H9 (cell line): ENCODE data around the gene PTPRN2. TPM values are rescaled to one million over a fixed set of nuclear protein-coding genes. Genes with fewer than 3 reads are reported as not detected.

Experiments
- DNase-seq: peaks from one replicate; pipeline ENCODE4 v3.0.0-alpha.2; 2017
- H2AFZ ChIP-seq: one replicate; pipeline ENCODE4 v1.6.1; 2013; ENCODE audit warnings: mild to moderate bottlenecking, low read length, control low read depth, moderate library complexity
- H2AK5ac ChIP-seq: 2 replicates; pipeline ENCODE4 v1.6.1; 2013; ENCODE audit warnings: low read length, control low read depth, mixed read lengths; ENCODE audit not compliant: insufficient read length
- H2BK120ac ChIP-seq: one replicate; pipeline ENCODE4 v1.6.1; 2013; ENCODE audit warnings: low read depth, mild to moderate bottlenecking, low read length, control low read depth, inconsistent platforms; ENCODE audit not compliant: poor library complexity, severe bottlenecking
- H2BK12ac ChIP-seq: 2 replicates; pipeline ENCODE4 v1.6.1; 2013; ENCODE audit warnings: low read length, control low read depth, mixed read lengths, low read depth; ENCODE audit not compliant: insufficient read length
- H2BK15ac ChIP-seq: 2 replicates; pipeline ENCODE4 v1.6.1; 2013; ENCODE audit warnings: low read depth, low read length, control low read depth
- H2BK20ac ChIP-seq: one replicate; pipeline ENCODE4 v1.6.1; 2013; ENCODE audit warnings: low read depth, mild to moderate bottlenecking, low read length, control low read depth, inconsistent platforms; ENCODE audit not compliant: poor library complexity, severe bottlenecking
- H2BK5ac ChIP-seq: 2 replicates; pipeline ENCODE4 v1.6.1; 2013; ENCODE audit warnings: low read length, control low read depth, mixed read lengths; ENCODE audit not compliant: insufficient read length
- H3K14ac ChIP-seq: 2 replicates; pipeline ENCODE4 v1.6.1; 2013; ENCODE audit warnings: low read length, control low read depth; ENCODE audit not compliant: insufficient read depth
- H3K18ac ChIP-seq: 2 replicates; pipeline ENCODE4 v1.6.1; 2013; ENCODE audit warnings: low read depth, mild to moderate bottlenecking, mixed read lengths, low read length, control low read depth; ENCODE audit not compliant: insufficient read length
- H3K23ac ChIP-seq: 2 replicates; pipeline ENCODE4 v1.6.1; 2013; ENCODE audit warnings: low read length, control low read depth, mixed read lengths, low read depth; ENCODE audit not compliant: insufficient read length
- H3K23me2 ChIP-seq: 2 replicates; pipeline ENCODE4 v1.6.1; 2013; ENCODE audit warnings: low read depth, mild to moderate bottlenecking, mixed read lengths, low read length, control low read depth; ENCODE audit not compliant: insufficient read length, poor library complexity, severe bottlenecking
- H3K27ac ChIP-seq: 2 replicates; pipeline ENCODE4 v1.5.1; 2013; ENCODE audit warnings: low read length, control low read depth, mixed read lengths, low read depth; ENCODE audit not compliant: insufficient read length
- H3K27me3 ChIP-seq: 2 replicates; pipeline ENCODE4 v1.6.1; 2013; ENCODE audit warnings: low read length, control low read depth, inconsistent platforms; ENCODE audit not compliant: insufficient read depth
- H3K4ac ChIP-seq: 2 replicates; pipeline ENCODE4 v1.6.1; 2013; ENCODE audit warnings: low read depth, mild to moderate bottlenecking, control low read depth, inconsistent platforms, low read length, moderate library complexity
- H3K4me1 ChIP-seq: 2 replicates; pipeline ENCODE4 v1.6.1; 2013; ENCODE audit warnings: low read length, control low read depth, inconsistent platforms; ENCODE audit not compliant: insufficient read depth
- H3K4me2 ChIP-seq: 2 replicates; pipeline ENCODE4 v1.6.1; 2013; ENCODE audit warnings: low read length, control low read depth, mixed read lengths; ENCODE audit not compliant: insufficient read length, insufficient read depth
- H3K56ac ChIP-seq: 2 replicates; pipeline ENCODE4 v1.6.1; 2013; ENCODE audit warnings: low read depth, mild to moderate bottlenecking, mixed read lengths, low read length, control low read depth; ENCODE audit not compliant: insufficient read length
- H3K79me1 ChIP-seq: 2 replicates; pipeline ENCODE4 v1.6.1; 2013; ENCODE audit warnings: low read depth, mild to moderate bottlenecking, moderate library complexity, low read length, control low read depth, inconsistent platforms; ENCODE audit not compliant: insufficient read depth, poor library complexity, severe bottlenecking
- H3K79me2 ChIP-seq: 2 replicates; pipeline ENCODE4 v1.6.1; 2013; ENCODE audit warnings: low read length, control low read depth, inconsistent platforms; ENCODE audit not compliant: insufficient read depth
- H3K9ac ChIP-seq: 2 replicates; pipeline ENCODE4 v1.6.1; 2013; ENCODE audit warnings: low read length, control low read depth, mixed read lengths; ENCODE audit not compliant: insufficient read length; ENCODE audit errors: extremely low read depth
- H3K9me3 ChIP-seq: one replicate; pipeline ENCODE4 v1.6.1; 2013; ENCODE audit warnings: low read depth, low read length, inconsistent platforms; ENCODE audit not compliant: control insufficient read depth
- H3T11ph ChIP-seq: one replicate; pipeline ENCODE4 v1.6.1; 2013; ENCODE audit warnings: mild to moderate bottlenecking, low read length, control low read depth, inconsistent platforms
- H4K20me1 ChIP-seq: one replicate; pipeline ENCODE4 v1.6.1; 2013; ENCODE audit not compliant: control insufficient read depth, insufficient read length, insufficient read depth
- H4K5ac ChIP-seq: 2 replicates; pipeline ENCODE4 v1.6.1; 2013; ENCODE audit warnings: low read depth, mild to moderate bottlenecking, mixed read lengths, low read length, control low read depth; ENCODE audit not compliant: insufficient read length
- H4K8ac ChIP-seq: replicated peaks from 2 replicates; pipeline ENCODE4 v1.6.1; 2013; ENCODE audit warnings: low read length, control low read depth, mixed read lengths, low read depth; ENCODE audit not compliant: insufficient read length
- H4K91ac ChIP-seq: 2 replicates; pipeline ENCODE4 v1.6.1; 2013; ENCODE audit warnings: low read depth, mild to moderate bottlenecking, moderate library complexity, mixed read lengths, low read length, control low read depth; ENCODE audit not compliant: insufficient read length
- H3K27ac Mint-ChIP-seq, 3 experiments: 2 replicates in 2 of 3; 3 replicates in 1 of 3; pipeline ENCODE4 v1.8.0; 2020 to 2021; ENCODE audit warnings: mixed read lengths in 3 of 3, mild to moderate bottlenecking in 1 of 3, moderate library complexity in 1 of 3
- H3K27me3 Mint-ChIP-seq: 2 replicates; pipeline ENCODE4 v1.8.0; 2021; ENCODE audit warnings: low read depth, mild to moderate bottlenecking, moderate library complexity, mixed read lengths
- H3K36me3 Mint-ChIP-seq, 3 experiments: 2 replicates in 2 of 3; 3 replicates in 1 of 3; pipeline ENCODE4 v1.8.0; 2020 to 2021; ENCODE audit warnings: low read depth in 3 of 3, mixed read lengths in 3 of 3; ENCODE audit not compliant: insufficient read depth in 1 of 3
- H3K4me1 Mint-ChIP-seq, 2 experiments: 2 replicates each; pipeline ENCODE4 v1.8.0; 2020; ENCODE audit warnings: mixed read lengths in 2 of 2
- H3K4me3 Mint-ChIP-seq, 2 experiments: 2 replicates in 1 of 2; 3 replicates in 1 of 2; pipeline ENCODE4 v1.8.0; 2020 to 2021; ENCODE audit warnings: mild to moderate bottlenecking in 2 of 2, mixed read lengths in 2 of 2, moderate library complexity in 1 of 2
- H3K9me3 Mint-ChIP-seq, 2 experiments: 2 replicates in 1 of 2; 3 replicates in 1 of 2; pipeline ENCODE4 v1.8.0; 2020; ENCODE audit warnings: mild to moderate bottlenecking in 2 of 2, mixed read lengths in 2 of 2, moderate library complexity in 1 of 2
- WGBS: extraction: QIAGEN DNeasy Blood & Tissue Kit; methylation state at CpG from one replicate; pipeline ENCODE4 v1.1.7; 2013; ENCODE audit warnings: missing lambda C conversion rate, low lambda C conversion rate, mixed read lengths; ENCODE audit not compliant: insufficient read length; ENCODE audit errors: extremely low coverage; 5-methylcytosine and 5-hydroxymethylcytosine counted together
- total RNA-seq: library from RNA; stranded (reverse); gene quantifications from 2 replicates; pipeline ENCODE4 v1.2.1, GENCODE V29; 2021
- TF ChIP-seq, protein P1 (sequence below): fragments of 200-600 bp; sonication (generic); conservative IDR thresholded peaks from 3 replicates; pipeline ENCODE4 v1.8.0; 2021; ENCODE audit warnings: antibody characterized with exemption, mild to moderate bottlenecking

PTPRN2 gene
- total RNA-seq, 1 experiment from 2014 or later: 5.2 TPM

DNA sequence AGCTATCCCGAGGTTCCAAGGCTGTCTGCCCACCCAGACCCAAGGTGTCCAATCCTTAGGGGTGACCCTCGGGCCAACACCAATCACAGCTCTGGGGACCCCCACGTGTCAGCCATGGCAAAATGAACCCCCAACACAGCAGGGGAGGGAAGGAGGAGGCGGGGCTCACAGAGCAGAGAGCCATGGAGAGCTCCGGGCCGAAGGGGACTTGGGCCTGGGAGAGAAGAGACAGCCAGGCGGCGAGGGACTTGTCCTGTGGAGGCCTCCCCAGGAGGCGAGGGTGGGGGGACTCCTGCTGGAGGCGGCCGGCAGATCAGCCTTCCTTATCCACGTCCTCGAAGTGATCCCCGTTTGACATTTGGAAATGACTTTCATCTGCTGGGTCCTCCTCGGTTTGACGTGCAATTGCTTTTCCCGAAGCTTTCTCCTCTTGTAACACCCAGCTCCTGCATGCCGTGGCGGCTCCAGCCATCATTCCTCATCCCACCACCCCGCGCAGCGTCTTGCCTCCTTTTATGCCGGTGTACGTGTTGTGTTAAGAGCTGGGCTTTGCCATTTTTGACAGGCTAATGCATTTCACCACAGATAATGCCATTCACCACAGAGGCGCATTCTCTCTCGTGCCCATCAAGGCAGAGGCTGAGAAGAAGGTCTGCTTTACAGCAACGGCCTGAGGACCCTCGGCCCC, 913.5 kb downstream of the PTPRN2 start:
- Histone ChIP-seq H4K20me1 (peaks cover 4% of the 10 kb centered on the region), H2AK5ac (no peak overlapping the region), H3K4ac (no peak overlapping the region), H2BK12ac (no peak overlapping the region), H3K79me1 (no peaks in the 10 kb centered on the region), H2BK5ac (no peak overlapping the region), H3K27ac (no peak overlapping the region), H3K9ac (no peak overlapping the region), H4K8ac (no peak overlapping the region), H3K4me2 (no peak overlapping the region), H3K23me2 (no peaks in the 10 kb centered on the region), H2BK15ac (no peak overlapping the region), H3K18ac (no peak overlapping the region), H4K5ac (no peak overlapping the region), H2AFZ (no peak overlapping the region), H4K91ac (no peak overlapping the region), H2BK120ac (no peak overlapping the region), H3K23ac (no peak overlapping the region), H3T11ph (no peak overlapping the region), H3K14ac (no peak overlapping the region), H2BK20ac (no peak overlapping the region), H3K4me1 (no peaks in the 10 kb centered on the region), H3K56ac (no peak overlapping the region), H3K9me3 (no peaks in the 10 kb centered on the region), H3K27me3 (peaks cover 3% of the 10 kb centered on the region; the same call in 1 of the 2 replicates), H3K79me2 (no peaks in the 10 kb centered on the region)
- H3K27ac Mint-ChIP-seq: no peak overlapping the region
- peak; percentile 22 for DNase-seq
- WGBS: no CpG with 5 or more reads among the region's 28 CpGs
- H3K36me3 Mint-ChIP-seq: no peaks in the 10 kb centered on the region; a peak in 1 of 7 replicates
- H3K27me3 Mint-ChIP-seq: peaks cover 100% of the 10 kb centered on the region
- H3K9me3 Mint-ChIP-seq: no peaks in the 10 kb centered on the region
- peaks cover 19 to 47% of the 10 kb centered on the region in 2 experiments for H3K4me1 Mint-ChIP-seq
- TF ChIP-seq, protein P1, sequence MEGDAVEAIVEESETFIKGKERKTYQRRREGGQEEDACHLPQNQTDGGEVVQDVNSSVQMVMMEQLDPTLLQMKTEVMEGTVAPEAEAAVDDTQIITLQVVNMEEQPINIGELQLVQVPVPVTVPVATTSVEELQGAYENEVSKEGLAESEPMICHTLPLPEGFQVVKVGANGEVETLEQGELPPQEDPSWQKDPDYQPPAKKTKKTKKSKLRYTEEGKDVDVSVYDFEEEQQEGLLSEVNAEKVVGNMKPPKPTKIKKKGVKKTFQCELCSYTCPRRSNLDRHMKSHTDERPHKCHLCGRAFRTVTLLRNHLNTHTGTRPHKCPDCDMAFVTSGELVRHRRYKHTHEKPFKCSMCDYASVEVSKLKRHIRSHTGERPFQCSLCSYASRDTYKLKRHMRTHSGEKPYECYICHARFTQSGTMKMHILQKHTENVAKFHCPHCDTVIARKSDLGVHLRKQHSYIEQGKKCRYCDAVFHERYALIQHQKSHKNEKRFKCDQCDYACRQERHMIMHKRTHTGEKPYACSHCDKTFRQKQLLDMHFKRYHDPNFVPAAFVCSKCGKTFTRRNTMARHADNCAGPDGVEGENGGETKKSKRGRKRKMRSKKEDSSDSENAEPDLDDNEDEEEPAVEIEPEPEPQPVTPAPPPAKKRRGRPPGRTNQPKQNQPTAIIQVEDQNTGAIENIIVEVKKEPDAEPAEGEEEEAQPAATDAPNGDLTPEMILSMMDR: no peak
- no peak overlapping the region; a peak in 1 of 5 replicates for H3K4me3 Mint-ChIP-seq
